Measurements from ENCODE around the gene CDK6.

DNA sequence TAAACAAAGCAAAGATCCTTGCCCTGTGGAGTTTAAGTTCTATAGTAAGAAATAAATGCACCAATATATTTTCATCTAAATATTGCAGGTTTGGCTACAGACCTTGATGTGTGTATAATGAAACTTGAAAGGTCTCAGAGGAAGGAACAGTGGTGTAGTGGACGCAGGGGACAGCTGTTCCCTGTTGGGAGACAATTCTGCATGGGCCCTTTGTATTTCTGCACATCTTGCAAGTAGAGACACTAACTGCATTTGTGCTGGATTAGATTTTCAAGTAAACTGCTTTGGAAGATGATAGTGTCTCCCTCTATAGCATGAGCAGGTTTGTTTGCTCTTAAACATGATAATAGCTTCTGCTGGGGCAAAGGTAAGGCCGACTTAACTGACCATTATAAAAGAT, 188.7 kb downstream of the CDK6 start:
- TF ChIP-seq, protein P1, sequence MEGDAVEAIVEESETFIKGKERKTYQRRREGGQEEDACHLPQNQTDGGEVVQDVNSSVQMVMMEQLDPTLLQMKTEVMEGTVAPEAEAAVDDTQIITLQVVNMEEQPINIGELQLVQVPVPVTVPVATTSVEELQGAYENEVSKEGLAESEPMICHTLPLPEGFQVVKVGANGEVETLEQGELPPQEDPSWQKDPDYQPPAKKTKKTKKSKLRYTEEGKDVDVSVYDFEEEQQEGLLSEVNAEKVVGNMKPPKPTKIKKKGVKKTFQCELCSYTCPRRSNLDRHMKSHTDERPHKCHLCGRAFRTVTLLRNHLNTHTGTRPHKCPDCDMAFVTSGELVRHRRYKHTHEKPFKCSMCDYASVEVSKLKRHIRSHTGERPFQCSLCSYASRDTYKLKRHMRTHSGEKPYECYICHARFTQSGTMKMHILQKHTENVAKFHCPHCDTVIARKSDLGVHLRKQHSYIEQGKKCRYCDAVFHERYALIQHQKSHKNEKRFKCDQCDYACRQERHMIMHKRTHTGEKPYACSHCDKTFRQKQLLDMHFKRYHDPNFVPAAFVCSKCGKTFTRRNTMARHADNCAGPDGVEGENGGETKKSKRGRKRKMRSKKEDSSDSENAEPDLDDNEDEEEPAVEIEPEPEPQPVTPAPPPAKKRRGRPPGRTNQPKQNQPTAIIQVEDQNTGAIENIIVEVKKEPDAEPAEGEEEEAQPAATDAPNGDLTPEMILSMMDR (IDR thresholded peaks at IDR 0.05; ENCODE audit: low read depth, low read length) = no peak
- TF ChIP-seq EZH2phosphoT487 (IDR thresholded peaks at IDR 0.05; ENCODE audit: low read depth) = no peak

Measured in OCI-LY3 (cell line).